C4-2B (cell line): ENCODE data around the gene SEC63.

Source experiments
- ZFX ChIP-seq: fragments of 450-650 bp; IDR thresholded peaks from 2 replicates; pipeline ENCODE4 v1.6.1; 2017
- TF ChIP-seq, protein P1 (sequence below): fragments of 450-650 bp; conservative IDR thresholded peaks from 2 replicates; pipeline ENCODE4 v1.5.1; 2017; ENCODE audit warnings: mild to moderate bottlenecking

DNA sequence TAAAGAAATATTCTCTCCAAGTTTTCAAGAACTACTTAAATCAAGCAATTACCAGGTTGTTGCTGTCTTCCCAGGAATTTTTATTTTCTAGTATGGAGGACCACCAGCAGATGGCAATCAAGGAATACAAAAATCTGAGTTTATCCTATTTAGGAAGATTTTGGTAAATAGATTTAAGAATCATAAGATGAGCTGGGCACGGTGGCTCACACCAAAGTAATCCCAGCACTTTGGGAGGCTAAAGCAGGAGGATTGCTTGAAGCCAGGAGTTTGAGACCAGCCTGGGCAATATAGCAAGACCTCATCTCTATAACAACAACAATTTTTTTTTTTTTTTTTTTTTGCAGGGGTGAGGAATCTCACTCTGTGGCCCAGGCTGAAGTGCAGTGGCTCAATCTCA is 19.3 kb upstream of the SEC63 start:
- TF ChIP-seq, protein P1, sequence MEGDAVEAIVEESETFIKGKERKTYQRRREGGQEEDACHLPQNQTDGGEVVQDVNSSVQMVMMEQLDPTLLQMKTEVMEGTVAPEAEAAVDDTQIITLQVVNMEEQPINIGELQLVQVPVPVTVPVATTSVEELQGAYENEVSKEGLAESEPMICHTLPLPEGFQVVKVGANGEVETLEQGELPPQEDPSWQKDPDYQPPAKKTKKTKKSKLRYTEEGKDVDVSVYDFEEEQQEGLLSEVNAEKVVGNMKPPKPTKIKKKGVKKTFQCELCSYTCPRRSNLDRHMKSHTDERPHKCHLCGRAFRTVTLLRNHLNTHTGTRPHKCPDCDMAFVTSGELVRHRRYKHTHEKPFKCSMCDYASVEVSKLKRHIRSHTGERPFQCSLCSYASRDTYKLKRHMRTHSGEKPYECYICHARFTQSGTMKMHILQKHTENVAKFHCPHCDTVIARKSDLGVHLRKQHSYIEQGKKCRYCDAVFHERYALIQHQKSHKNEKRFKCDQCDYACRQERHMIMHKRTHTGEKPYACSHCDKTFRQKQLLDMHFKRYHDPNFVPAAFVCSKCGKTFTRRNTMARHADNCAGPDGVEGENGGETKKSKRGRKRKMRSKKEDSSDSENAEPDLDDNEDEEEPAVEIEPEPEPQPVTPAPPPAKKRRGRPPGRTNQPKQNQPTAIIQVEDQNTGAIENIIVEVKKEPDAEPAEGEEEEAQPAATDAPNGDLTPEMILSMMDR = peak; percentile 51
- no peak for TF ChIP-seq ZFX
